NCI-H2196 treated with DMSO at 0.1 percent for 48 hours (cell line): Measurements from ENCODE around the gene MAGI2.
"Not testable (repeated sequence)": the region's sequence is repeated elsewhere in the genome, so short reads cannot be mapped to it uniquely, and the experiment has no call there.

Experiments
- DNase-seq: peaks from one replicate; lab custom pipeline; 2025; ENCODE audit not compliant: unreplicated experiment; lab: John Stamatoyannopoulos, UW

The MAGI2 gene

DNA sequence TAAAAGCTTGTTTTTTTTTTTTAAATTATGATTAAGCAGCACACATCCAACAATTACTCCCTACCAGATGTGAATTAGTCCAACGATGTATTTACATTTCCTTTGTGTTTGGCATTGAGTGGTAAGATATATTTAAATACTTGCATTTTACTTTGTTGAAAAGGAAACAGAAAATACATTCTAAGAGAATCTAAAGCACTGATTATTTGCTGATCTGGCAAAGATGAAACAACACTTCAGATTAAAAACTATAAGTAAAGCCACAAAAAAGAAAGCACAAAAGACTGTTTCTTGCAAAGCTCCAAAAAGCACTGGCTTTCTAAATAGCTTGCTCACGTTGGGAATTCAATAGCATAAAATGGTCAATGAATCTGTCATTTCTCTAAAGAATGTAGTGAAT lies 1188.4 kb downstream of the MAGI2 start:
- DNase-seq = no peak

DNA sequence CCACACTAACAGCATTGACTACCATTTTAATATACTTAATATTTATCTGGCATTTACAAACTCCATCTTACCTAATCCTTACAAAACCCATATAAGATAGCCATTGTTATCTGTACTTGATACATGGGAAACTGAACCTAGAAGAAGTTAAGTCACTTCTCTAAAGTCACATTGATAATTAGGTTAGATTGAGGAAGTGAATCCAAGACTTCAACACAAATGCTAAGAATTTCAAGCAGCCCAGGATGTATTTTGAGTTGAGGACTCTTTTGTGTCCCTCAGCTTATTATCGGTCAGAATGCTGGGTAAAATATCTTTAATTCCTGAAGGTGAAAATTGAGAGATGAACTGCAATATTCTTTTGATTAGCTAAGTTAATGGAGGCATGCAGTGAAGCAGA lies 1189.4 kb downstream of the MAGI2 start:
- DNase-seq = no peak

DNA sequence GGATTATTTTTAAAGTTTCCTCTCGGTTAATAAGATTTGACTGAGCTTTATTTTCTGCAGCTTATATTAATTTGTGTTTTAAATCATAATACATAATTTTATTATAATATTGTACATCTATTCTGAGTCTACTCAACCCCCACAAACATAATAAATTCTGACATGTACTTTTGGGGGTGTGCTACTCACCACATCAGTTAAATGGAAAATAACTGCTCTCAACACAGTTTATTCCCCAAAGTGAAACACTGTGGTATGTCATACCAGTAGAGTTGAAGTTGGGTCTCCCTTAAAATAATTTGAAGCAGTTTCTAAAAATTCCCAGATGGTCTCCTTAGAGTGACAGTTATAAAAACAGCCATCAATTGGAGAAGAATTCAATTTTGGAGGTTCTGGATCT lies 1191.7 kb downstream of the MAGI2 start:
- DNase-seq = no peak

- no peak for DNase-seq
Measured at GRCh38 chr7:78261302-78261701, 1192.2 kb downstream of the MAGI2 start.

DNA sequence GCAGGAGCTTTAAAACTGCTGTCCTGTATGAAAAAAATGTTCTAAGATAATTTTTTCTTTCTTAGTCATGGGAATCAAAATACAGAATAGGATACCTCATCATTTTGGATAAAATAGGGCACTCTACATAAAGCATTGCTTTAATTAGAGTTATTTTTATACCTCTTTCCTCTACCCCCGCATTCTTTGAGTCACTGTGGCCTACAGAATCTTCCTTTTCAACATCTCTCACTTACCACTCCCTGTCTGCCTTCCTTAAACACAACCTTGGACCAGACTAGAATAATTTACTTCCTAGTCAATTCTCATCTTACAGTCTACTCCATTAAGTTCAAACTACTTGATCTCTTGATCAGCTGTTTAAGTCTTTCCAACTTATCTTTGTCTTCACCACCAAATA lies 1192.6 kb downstream of the MAGI2 start:
- no peak for DNase-seq

DNA sequence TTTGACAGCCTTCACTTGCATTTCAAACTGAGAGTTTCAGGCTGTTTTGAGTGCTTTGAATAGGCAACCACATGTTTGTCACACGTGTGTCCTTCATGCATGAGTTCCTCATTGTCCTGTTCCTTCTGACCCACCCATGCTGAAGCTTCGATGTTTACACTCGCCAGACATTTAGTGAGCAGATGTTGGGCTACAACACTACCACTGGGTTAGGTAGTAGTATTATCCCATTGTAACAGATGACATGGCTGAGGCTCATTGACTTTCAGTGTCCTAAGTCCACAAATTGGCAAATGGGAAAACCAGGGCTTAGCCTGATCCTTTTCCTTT lies 1198.8 kb downstream of the MAGI2 start:
- no peak for DNase-seq

DNA sequence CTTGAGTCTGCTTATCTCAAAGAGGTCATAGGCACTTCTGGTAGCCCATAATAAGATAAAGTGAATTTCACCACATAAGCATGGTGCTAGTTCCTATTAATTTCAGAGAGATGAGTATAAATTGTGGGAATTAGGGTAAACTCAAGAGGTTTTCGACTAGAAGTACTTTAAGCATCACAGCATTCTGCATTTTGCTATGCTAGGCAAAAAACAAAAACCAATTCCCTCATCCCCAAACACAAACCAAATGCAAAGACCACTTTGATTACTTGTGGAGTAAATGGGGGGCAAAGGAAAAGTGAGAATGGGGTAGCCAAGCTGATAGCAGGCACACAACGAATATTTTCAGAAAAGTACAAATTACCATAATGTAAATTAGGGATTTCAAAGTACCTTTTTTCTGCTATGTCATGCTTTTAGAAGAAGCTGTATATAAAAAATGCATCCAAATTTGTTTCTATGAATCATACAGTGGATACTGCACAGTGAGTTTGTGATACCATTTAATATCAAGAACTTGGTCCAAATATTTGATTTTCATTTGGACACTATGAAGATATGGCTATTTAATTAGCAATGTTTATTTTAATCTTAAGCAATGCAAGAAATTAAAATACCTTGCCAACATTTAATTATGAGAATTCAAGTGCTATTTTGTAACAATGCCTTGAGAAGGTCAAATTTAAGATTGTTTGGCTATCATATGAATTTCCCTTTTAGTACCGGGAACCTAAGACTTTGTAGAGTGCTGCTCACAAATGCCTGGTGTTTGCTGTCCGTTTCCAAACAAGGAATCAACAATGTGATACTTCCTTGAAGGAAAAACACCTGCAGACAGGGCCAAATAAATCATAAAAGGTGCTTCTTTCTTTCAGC lies 1199.4 kb downstream of the MAGI2 start:
- no peak for DNase-seq

DNA sequence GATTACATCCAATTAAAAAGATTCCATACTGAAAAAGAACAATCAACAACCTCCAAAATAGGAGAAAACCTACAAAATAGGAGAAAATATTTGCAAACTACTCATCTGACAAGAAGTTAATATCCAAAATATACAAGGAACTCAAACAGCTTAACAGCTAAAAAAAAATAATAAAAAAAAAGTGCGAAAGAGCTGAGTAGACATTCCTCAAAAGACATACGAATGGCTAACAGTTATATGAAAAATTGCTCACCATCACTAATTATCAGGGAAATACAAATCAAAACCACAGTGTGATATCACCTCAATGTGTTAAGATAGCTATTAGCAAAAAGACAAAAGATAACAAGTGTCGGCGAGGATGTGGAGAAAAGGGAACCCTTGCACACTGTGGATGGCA lies 1204.6 kb downstream of the MAGI2 start:
- DNase-seq = no peak

DNA sequence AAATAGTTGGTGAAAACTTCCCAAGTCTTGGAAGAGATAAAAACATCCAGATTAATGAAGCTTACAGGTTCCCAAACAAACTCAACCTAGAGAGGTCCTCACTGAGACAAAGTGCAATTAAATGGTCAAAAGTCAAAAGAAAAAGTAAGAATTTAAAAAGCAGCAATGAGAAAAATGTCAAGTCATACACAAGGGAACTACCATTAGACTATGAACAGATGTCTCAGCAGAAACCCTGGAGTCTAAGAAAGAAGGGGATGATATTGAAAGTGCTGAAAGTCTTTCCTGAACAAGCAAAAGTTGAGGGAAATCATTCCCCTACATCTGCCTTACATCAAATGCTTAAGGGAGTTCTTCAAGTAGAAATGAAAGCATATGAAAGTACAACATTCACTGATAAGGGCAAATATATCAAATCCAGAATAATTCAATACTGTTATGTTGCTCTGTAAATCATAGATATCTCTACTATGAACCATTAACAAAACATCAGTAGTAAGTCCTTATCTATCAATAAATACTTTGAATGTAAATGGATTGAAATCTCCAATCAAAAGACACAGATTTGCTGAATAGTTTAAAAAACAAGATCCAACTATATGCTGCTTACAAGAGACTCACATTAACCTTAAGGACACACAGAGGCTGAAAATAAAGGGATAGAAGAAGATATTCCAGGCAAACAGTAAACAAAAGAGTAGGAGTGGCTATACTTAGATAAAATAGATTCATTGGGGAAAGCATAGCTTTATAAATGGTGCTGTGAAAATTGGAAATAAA lies 1205.4 kb downstream of the MAGI2 start:
- no peak for DNase-seq

DNA sequence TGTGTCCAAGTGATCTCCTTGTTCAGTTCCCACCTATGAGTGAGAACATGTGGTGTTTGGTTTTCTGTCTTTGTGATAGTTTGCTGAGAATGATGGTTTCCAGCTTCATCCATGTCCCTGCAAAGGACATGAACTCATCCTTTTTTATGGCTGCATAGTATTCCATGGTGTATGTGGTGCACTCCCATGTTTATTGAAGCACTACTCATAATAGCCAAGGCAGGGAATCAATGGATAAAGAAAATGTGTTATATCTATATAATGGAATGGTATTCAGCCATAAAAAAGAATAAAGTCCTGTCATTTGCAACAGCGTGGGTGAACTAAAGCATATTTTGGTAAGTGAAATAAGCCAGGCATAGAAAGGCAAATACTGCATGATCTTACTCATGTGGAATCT lies 1213.3 kb downstream of the MAGI2 start:
- not testable (repeated sequence) for DNase-seq

DNA sequence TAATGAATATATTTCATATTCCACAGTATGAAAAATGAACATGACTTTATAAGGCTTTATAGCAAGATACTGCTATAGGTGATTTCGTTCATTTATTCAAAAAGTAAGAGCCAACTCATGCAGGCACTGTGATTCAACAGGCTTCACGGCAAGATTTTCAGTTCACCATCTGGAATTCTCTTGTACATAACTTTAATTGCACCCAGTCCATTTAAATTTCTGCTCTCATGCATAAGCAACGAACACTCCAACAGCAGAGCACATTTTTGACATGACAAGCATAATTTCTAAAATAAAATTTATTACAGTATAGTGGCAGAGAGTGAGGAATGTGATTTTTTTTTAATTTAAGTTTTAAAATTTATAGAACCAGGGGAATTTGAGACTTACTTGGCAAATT lies 1218.8 kb downstream of the MAGI2 start:
- no peak for DNase-seq

- no peak for DNase-seq
Measured at GRCh38 chr7:78232806-78233205, 1220.7 kb downstream of the MAGI2 start.

GRCh38 chr7:78226059-78226719 lies 1227.3 kb downstream of the MAGI2 start:
- no peak for DNase-seq

DNA sequence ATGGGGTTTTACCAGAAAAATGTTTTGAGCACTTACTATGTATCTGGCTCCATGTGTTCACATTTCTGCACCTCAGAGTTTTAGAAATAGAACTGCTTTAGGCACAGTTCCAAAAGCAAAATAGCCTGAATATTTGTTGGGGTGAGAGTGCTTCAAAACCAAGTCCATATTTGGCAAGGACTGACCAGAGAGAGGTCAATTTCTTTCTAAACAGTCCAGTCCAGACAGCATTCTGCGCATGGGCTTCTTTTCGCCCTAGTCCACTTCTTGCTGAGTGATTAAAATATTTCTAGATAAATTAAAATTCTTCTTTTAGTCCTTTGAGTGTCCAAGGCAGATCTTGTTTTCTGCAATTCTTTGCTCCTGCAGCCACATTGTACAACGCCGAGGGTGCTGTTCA lies 1227.9 kb downstream of the MAGI2 start:
- no peak for DNase-seq

DNA sequence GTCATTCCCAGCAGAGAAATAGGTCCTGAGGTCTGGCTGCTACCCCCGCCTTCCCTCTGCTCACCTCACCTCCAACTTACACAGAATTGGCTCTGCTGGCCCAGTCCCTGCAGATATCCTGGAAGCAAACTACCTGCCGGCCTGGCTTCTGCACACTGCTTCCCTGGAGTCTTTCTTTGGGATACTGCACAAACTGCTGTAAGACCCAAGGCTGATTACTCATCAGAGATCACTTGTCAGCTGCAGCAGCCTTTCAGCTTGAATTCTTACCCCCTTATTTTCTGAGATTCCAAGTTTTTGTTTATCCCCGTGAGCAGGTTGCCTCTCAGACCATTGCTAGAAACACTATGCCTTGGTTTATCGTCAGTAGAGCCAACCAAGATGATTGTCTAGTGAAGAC lies 1228.5 kb downstream of the MAGI2 start:
- no peak for DNase-seq

- no peak for DNase-seq
Measured at GRCh38 chr7:78223598-78223997, 1229.9 kb downstream of the MAGI2 start.

DNA sequence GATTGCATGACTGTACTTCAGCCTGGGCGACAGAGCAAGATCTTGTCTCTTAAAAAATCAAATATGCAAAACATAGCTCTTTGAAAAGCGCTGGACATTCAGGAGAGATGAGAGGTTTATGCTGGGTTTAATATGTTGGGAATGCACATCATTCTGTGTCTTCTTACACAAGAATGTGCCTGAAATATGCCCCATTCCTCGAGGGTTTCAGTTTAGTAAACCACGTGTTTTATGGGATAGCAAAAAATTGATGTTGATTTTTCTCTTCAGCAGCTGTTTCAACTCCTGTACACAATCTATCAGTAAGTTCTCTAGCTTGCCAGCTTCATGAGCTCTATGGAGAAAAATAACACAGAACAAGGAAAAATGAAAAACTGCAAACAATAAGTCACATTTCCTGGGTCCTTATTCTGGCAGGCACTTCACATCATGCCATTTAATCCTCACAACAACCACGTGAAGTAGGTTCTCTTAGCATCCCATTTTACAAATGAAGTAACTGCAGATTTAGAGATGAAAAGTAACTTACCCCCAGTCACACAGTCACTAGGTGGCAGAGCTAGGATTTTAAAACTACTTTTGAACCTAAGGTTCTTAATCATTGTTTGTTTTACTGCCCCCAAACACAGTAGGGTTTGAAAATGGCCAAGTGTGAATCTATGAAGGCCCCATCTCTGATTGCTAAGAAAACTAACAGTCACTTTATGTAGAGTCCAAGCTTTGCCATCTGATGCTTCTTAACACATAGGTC lies 1231.3 kb downstream of the MAGI2 start:
- DNase-seq = no peak

DNA sequence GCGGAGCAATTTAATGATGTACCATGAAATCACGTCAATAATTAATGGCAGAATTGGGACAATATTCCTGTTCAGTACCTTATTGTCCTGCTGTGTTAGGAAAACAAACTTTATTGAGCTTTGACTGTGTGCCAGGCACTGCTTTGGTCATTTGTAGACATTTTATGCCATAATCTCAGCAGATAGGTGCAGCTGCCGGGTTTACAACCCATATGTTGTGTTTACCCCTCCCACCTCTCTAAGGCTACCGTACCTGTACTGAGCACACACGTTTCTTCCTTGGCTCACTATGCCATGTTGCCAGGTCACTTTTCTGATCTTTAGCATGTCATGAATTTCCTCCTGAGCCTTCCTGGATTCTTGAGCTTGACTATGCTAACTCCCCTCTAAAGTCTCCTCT lies 1232.7 kb downstream of the MAGI2 start:
- DNase-seq = no peak

- DNase-seq = no peak
Measured at GRCh38 chr7:78218876-78219275, 1234.6 kb downstream of the MAGI2 start.

DNA sequence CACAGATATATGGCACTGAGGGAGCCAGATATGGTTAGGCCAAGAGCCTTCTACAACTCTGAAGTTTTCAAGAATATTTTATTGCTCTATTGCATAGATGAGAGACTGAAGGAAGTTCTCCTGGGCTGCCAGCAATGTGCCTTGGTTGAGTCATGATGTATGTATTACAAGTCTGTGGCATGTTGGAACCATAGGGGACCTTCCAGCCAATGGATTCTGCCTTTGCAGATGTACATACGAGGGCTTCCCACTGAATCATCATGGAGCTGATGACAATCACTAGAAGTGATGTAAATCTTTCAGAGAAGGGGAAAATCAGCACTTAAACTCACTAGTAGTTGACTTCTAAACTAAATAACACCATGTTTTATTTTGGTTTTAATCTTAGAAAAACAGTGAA lies 1235.4 kb downstream of the MAGI2 start:
- no peak for DNase-seq

GRCh38 chr7:78215199-78215598 lies 1238.3 kb downstream of the MAGI2 start:
- DNase-seq = no peak
